IPS-11a (cell line): ENCODE data around the gene SMC1B.

Experiments
- H3K4me3 ChIP-seq: one replicate; pipeline ENCODE4 v1.5.1; 2013; ENCODE audit warnings: low read depth, low read length, control low read depth

Gene SMC1B

GRCh38 chr22:45323695-45324094, 89.7 kb downstream of the SMC1B start:
- H3K4me3 ChIP-seq, result no peak overlapping the region

GRCh38 chr22:45322873-45323525, 90.4 kb downstream of the SMC1B start:
- H3K4me3 ChIP-seq, result no peak overlapping the region

- H3K4me3 ChIP-seq, result no peak overlapping the region
Measured at GRCh38 chr22:45321827-45322226, 91.6 kb downstream of the SMC1B start.

- no peak overlapping the region for H3K4me3 ChIP-seq
Measured at GRCh38 chr22:45320357-45320976, 92.9 kb downstream of the SMC1B start.

- H3K4me3 ChIP-seq, result no peak overlapping the region
Measured at GRCh38 chr22:45319324-45319685, 94.1 kb downstream of the SMC1B start.

- no peak overlapping the region for H3K4me3 ChIP-seq
Measured at GRCh38 chr22:45318558-45319323, 94.7 kb downstream of the SMC1B start.

GRCh38 chr22:45318168-45318557, 95.2 kb downstream of the SMC1B start:
- no peak overlapping the region for H3K4me3 ChIP-seq

- no peak overlapping the region for H3K4me3 ChIP-seq
Measured at GRCh38 chr22:45317551-45318167, 95.7 kb downstream of the SMC1B start.

- no peak overlapping the region for H3K4me3 ChIP-seq
Measured at GRCh38 chr22:45316796-45317526, 96.4 kb downstream of the SMC1B start.

GRCh38 chr22:45314786-45315185, 98.6 kb downstream of the SMC1B start:
- H3K4me3 ChIP-seq, result no peak overlapping the region

- H3K4me3 ChIP-seq, result no peak overlapping the region
Measured at GRCh38 chr22:45314054-45314721, 99.2 kb downstream of the SMC1B start.

- H3K4me3 ChIP-seq, result no peak overlapping the region
Measured at GRCh38 chr22:45312856-45313255, 100.5 kb downstream of the SMC1B start.

- H3K4me3 ChIP-seq, result no peak overlapping the region
Measured at GRCh38 chr22:45312415-45312814, 101.0 kb downstream of the SMC1B start.

- H3K4me3 ChIP-seq, result peak overlapping the region; percentile 73
Measured at GRCh38 chr22:45310977-45311531, 102.3 kb downstream of the SMC1B start.

GRCh38 chr22:45310331-45310976, 102.9 kb downstream of the SMC1B start:
- peak overlapping the region; percentile 73 for H3K4me3 ChIP-seq

GRCh38 chr22:45309422-45310227, 103.8 kb downstream of the SMC1B start, which contains the start of gene FAM118A:
FAM118A (plus strand) TSS chr22:45309934; CDS start chr22:45322380, 12,446 bp downstream.
- H3K4me3 ChIP-seq, result peak within 1 kb of the TSS; percentile 73

- H3K4me3 ChIP-seq, result peak overlapping the region; percentile 45
Measured at GRCh38 chr22:45308957-45309421, 104.4 kb downstream of the SMC1B start.

- H3K4me3 ChIP-seq, result no peak overlapping the region
Measured at GRCh38 chr22:45308391-45308956, 104.9 kb downstream of the SMC1B start.
